Measurements from ENCODE around the gene VEGFA. TPM values are rescaled to one million over a fixed set of nuclear protein-coding genes. Genes with fewer than 3 reads are reported as not detected.

VEGFA gene
- total RNA-seq, 1 donor = 37.2 TPM

DNA sequence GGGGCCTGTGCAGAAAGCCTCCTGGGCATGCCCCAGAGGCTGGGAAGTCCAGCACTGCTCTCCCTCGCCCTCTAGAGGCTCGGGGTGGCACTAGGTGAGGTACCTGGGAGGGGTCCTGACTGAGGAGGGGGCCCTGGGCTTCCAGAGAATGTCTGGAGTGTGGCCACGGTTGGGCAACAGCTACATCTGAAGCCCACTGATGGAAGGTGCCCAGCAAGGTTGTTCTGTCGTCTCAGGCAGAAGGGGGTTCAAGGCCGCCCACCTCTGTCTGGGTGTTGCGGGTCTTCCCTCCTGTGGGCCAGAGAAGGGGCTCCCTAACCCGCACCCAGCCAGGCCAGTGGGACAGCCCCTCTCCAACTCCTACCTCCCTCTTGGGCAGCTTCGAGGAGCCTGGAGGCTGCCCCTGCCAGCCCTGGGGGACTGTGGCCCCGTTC, 11.4 kb upstream of the VEGFA start:
- peak in 1 of 3 donors; percentile 36 for DNase-seq (ENCODE audit: low read depth in 2 of 3, low spot score in 2 of 3)

DNA sequence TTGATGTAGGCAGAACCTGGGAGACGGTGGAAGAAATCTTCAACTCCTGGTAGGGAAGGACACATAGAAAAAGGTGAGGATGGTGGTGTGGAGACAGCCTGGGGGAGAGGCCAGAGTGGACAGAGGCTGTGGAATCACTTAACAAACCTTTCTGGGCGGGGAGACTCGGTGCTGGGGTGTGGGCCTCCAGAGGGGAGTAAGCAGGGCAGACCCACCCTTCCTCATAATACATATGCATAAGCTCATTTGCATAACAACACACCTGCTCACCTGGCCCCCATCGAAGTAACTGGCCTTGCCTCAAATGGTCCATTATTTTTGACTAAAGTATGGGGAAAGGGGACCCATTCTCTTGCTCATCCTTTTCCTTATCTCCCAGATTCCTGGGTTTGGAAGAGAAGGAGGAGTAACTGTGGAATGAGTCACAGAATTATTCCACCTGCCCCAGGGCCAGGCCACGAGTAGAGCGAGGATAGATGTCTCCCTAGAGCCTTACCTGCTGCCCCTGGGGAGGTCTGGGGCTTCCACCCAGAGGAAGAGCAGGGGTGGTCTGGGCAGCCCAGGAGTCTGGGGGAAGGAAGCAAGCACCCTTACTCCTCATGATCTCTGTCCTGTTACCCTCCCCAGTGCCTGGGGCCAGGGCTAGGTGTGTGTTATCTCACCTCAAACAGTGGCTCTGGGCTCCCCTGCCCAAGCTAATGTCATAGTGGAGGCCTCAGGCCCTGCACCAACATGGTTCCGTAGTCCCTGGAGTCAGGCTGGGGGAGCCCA, 10.7 kb upstream of the VEGFA start:
- no peak for DNase-seq (ENCODE audit: low read depth in 2 of 3, low spot score in 2 of 3)

DNA sequence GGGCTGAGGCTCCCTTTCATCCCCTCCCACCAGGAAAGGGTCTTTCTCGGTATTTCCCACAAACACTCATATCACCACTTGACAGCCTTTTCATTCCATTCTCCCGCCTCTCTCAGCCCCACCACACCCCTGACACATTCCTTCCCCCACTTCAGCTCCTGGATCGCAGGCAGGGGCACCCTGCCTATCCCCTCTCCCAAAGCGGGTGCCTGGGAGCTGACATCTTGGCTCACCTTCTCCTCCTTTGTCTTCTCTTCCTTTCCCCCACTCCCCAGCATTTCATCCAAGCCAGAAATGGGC, 10.2 kb upstream of the VEGFA start:
- DNase-seq (ENCODE audit: low read depth in 2 of 3, low spot score in 2 of 3) = no peak

GRCh38 chr6:43760210-43761168, 9.5 kb upstream of the VEGFA start:
- DNase-seq (ENCODE audit: low read depth in 2 of 3, low spot score in 2 of 3) = no peak

DNA sequence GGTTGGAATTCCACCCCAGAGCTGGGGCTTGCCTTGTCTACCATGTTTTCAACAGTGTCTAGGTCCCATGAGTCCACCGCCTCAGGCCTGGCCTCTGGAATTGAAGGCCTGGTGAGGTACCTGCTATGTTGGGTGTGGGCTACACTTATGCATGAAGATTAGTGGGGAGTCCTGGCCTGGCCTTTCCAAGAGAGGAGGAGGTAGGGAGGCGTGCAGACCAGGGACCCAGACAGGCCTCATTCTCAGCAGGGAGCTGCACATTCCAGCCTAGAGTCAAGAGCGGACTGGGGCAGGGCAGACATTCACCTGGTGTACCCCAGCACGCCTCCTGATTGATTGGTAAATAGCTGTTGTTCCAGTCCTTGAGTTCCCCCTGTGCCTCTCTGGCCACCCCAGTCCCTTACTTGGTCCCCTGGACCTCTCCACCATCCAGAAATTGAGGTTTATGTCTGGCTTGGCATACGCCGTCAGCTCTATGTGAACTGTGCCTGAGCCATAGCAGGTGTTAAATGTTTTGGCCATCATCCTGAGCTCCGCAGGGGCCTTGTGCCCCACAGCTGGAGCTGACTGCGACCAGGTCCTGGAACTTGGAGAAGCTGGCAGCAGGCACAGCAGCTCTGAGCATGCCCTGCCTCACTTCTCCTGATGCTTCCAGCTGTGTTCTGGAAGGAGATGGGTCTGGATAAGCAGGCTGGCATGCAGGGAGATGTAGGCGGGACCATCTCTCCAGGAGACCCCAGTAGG, 8.2 kb upstream of the VEGFA start:
- DNase-seq (ENCODE audit: low read depth in 2 of 3, low spot score in 2 of 3) = no peak

- no peak for DNase-seq (ENCODE audit: low read depth in 2 of 3, low spot score in 2 of 3)
Observed at GRCh38 chr6:43762410-43762768, 7.6 kb upstream of the VEGFA start.

DNA sequence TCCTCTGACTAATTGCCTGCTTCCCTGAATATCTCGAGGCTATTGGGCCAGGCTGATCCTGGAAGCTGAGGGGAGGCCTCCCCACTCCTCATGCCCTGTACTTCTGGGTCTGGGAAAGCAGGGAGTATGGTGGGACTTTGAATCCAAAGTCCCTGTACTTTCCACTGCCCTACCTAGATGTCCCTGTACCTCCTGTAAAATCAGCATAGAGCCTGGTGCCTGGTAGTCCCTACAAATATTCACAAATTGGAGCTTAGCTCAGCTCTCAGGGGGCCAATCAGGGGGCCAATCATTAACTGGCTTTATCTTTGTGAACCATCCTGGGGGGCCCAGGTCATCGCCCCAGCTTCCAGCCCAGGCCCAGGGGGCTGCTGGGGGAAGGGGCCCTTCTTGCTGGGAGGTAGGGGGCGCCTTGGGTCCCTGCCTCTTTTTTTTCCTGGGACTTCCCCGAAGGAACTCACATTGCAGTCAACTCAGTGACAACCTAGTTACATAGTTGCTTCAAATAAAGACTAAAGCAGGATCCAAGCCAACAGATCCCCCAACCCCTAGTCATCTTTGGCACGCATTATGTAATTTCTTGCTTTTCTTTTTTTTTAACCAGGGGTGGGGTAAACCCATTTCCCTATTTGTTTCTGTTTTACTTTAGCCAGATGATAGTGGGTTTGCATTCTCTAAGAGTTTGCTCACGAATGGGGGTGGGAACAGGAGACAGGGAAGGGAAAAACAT, 6.9 kb upstream of the VEGFA start:
- peak in 2 of 3 donors; percentile 50 to 70 for DNase-seq (ENCODE audit: low read depth in 2 of 3, low spot score in 2 of 3)

DNA sequence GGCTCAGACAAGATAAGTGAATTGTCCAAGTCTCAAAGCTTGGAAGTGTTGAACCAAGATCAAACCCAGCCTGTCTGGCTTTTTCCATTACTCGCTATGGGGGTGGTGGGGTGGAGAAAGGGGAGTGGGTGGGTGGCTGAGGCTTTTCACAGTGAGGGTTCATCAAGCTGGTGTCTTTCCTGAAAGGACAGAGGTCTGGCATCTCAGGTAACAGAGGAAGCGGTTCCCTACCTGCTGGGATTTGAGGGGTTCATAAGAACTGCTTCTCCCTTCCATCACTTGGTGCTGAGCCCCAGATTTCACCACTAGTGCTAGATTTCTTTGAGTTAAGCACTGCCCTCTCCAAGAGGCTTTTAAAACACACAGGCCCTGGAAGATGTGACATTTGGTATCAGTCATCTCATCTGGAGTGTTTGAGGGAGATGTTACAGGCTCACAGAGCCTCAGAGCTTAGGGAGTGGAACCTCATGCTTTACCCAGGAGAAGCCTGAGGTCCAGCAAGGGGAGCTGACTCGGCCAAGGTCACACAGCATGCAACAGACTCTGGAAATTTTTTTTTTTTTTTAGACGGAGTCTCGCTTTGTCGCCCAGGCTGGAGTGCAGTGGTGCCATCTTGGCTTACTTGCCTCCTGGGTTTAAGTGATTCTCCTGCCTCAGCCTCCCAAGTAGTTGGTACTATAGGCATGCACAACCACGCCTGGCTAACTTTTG, 6.0 kb upstream of the VEGFA start:
- no peak for DNase-seq (ENCODE audit: low read depth in 2 of 3, low spot score in 2 of 3)

DNA sequence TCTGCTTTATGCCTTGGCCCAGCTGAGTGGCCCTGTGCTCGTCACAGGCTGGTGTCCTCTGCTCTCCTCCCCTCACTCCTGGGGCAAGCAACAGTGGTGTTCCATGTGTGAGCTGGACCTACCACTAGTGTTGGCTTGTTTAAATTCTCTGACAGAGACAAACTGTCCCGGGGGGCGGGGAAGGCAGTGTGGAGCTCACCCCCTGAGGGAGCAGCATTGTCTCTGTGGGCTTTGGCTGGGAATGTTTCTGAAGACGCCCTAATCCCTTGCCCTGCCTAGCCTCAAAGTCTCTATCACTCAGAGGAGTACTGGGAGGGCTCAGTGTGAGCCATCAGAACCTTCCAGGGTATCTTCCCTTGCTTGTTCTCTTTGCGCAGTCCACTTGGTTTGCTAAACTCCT, 5.2 kb upstream of the VEGFA start:
- DNase-seq (ENCODE audit: low read depth in 2 of 3, low spot score in 2 of 3) = no peak

DNA sequence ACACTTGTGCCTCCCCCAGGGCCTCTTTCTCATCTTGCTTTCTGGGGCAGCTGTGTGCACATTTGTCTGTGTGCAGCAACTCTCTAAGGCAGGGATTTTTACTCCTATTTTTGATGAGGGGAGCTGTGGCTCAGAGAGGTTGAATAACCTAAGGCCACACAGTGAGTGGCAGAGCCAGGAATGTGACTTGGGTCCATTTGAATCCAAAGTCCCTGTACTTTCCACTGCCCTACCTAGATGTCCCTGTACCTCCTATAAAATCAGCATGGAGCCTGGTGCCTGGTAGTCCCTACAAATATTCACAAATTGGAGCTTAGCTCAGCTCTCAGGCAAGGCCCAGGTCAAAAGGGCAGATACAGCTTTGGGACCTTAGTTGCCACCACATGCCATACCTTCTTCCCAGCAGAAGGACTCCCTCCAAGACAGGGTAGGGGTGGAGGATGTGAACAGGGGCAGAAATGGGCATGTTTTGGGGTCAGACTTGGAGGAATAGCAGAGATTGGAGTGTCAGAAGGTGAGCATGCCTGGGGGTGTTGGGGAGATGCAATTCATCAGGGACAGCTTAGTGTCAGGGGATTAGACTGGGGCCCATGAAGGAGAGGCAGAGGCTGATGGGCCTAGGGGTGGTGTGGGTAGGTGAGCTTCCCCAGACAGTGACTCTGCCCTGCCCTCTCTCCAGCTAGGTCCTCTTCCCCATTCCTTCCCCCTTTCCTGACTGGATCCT, 4.1 kb upstream of the VEGFA start:
- DNase-seq (ENCODE audit: low read depth in 2 of 3, low spot score in 2 of 3) = no peak

- DNase-seq (ENCODE audit: low read depth in 2 of 3, low spot score in 2 of 3) = no peak
Observed at GRCh38 chr6:43766500-43766853, 3.5 kb upstream of the VEGFA start.

DNA sequence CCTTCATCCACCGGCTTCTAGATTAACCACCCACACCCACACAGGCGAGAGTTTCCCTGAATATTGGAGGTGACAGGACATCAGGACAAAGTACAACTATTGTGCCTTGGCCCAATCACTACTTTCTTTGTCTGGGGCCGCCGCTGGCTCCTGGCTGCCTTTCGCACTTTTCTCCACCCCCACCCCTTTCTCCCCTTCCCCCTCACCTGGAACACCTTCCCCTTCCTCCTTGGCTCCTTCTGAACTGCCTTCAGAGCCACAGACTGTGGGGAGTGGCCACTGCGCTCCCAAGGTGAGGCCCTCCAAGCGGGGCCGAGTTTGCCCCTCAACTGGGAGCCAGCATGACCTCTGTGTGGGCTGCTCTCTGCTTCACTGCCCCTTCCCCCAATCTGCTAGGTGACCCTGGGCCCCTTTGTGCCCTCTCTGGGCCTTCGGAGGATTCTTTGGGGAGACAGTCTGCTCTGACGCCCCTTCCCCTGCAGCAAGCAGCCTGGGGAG, 3.0 kb upstream of the VEGFA start:
- DNase-seq (ENCODE audit: low read depth in 2 of 3, low spot score in 2 of 3) = no peak

GRCh38 chr6:43767553-43768505, 2.2 kb upstream of the VEGFA start:
- no peak for DNase-seq (ENCODE audit: low read depth in 2 of 3, low spot score in 2 of 3)

DNA sequence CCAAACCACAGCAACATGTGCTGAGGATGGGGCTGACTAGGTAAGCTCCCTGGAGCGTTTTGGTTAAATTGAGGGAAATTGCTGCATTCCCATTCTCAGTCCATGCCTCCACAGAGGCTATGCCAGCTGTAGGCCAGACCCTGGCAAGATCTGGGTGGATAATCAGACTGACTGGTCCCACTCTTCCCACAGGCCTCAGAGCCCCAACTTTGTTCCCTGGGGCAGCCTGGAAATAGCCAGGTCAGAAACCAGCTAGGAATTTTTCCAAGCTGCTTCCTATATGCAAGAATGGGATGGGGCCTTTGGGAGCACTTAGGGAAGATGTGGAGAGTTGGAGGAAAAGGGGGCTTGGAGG, 1.5 kb upstream of the VEGFA start:
- DNase-seq (ENCODE audit: low read depth in 2 of 3, low spot score in 2 of 3) = no peak

GRCh38 chr6:43768983-43769525, 957 bp upstream of the VEGFA start:
- DNase-seq (ENCODE audit: low read depth in 2 of 3, low spot score in 2 of 3) = no peak

DNA sequence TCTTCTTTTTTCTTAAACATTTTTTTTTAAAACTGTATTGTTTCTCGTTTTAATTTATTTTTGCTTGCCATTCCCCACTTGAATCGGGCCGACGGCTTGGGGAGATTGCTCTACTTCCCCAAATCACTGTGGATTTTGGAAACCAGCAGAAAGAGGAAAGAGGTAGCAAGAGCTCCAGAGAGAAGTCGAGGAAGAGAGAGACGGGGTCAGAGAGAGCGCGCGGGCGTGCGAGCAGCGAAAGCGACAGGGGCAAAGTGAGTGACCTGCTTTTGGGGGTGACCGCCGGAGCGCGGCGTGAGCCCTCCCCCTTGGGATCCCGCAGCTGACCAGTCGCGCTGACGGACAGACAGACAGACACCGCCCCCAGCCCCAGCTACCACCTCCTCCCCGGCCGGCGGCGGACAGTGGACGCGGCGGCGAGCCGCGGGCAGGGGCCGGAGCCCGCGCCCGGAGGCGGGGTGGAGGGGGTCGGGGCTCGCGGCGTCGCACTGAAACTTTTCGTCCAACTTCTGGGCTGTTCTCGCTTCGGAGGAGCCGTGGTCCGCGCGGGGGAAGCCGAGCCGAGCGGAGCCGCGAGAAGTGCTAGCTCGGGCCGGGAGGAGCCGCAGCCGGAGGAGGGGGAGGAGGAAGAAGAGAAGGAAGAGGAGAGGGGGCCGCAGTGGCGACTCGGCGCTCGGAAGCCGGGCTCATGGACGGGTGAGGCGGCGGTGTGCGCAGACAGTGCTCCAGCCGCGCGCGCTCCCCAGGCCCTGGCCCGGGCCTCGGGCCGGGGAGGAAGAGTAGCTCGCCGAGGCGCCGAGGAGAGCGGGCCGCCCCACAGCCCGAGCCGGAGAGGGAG, 580 bp downstream of the VEGFA start:
- peak; percentile 14 to 51 (median 28) for DNase-seq (ENCODE audit: low read depth in 2 of 3, low spot score in 2 of 3)
